ENCODE measurements around the gene IL4R. TPM values are rescaled to one million over a fixed set of nuclear protein-coding genes. Genes with fewer than 3 reads are reported as not detected.
"Not testable (repeated sequence)": the region's sequence is repeated elsewhere in the genome, so short reads cannot be mapped to it uniquely, and the experiment has no call there.

Gene IL4R
- 100 to 1,000 TPM; 155 to 190 TPM for total RNA-seq

DNA sequence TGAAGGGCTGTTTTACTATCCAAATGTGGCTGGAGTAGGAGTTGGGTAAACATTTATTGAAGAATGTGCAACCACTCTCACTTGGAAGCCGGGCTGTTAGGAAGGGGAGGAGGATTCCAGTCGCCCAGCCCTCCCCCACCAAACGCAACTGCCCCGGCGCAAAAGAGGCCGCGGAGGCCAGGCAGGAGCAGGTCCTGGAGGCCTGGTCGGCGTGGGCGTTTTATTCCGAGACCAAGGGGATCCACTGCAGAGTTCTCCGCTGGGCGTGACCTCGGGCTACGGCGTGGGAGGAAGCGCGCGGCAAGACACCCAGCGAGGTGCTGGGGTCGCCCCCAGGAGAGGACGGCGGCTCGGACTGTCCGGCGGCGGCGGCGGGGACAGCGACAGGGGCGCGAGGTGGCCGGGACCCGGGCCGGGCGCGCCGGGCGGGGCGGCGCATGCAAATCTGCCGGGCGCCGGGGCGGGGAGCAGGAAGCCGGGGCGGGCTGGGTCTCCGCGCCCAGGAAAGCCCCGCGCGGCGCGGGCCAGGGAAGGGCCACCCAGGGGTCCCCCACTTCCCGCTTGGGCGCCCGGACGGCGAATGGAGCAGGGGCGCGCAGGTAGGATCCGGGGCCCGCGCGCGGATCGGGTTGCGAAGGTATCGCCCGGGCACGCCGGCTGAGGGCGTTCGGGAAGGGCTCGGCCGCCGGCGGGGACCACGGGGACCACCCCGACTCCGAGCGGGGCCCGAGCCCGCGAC, at the start of gene IL4R:
Gene IL4R (plus strand): TSS at position 553 of the 739 bp plus-strand sequence. CDS start 26,230 bp downstream, outside the sequence.
- Mint-ChIP-seq H3K4me1 (peaks cover 41% of the 10 kb centered on the region), H3K27me3 (no peaks in the 10 kb centered on the region), H3K36me3 (peaks cover 33% of the 10 kb centered on the region), H3K9me3 (ENCODE audit: low read depth) (no peaks in the 10 kb centered on the region), H3K27ac (peak within 1 kb of the TSS; percentile 94), H3K4me3 (peak within 1 kb of the TSS; percentile 94)
- CTCF ChIA-PET: no interaction called here
- ATAC-seq (peak; percentile 52), DNase-seq (peak; percentile 69)

DNA sequence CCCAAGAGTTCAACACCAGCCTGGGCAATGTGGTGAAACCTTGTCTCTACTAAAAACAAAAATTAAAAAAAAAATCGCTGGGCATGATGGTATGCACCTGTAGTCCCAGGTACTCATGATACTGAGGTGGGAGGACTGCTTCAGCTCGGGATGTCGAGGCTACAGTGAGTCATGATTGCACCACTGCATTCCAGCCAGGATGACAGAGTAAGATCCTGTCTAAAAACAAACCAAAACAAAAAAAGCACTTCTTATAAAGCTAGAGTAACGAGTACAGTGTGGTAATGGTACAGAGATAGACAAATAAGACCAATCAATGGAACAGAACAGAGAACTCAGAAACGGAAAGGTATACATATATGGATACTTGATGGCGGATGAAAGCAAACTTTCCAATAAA, 49.6 kb upstream of the IL4R start:
- DNase-seq: peak; percentile 29
- H3K4me3 Mint-ChIP-seq: no peak overlapping the region
- no peaks in the 10 kb centered on the region for H3K27me3 Mint-ChIP-seq
- no peaks in the 10 kb centered on the region for H3K9me3 Mint-ChIP-seq (ENCODE audit: low read depth)
- no peak overlapping the region for H3K27ac Mint-ChIP-seq
- CTCF ChIA-PET: interaction anchor here (1.2 kb wide), 2 partner anchors 15 to 28 kb away, joined by 3 to 4 read pairs; no protein-coding TSS in a partner anchor
- ATAC-seq: no peak
- H3K36me3 Mint-ChIP-seq: peaks cover 46% of the 10 kb centered on the region
- peaks cover 50% of the 10 kb centered on the region for H3K4me1 Mint-ChIP-seq

DNA sequence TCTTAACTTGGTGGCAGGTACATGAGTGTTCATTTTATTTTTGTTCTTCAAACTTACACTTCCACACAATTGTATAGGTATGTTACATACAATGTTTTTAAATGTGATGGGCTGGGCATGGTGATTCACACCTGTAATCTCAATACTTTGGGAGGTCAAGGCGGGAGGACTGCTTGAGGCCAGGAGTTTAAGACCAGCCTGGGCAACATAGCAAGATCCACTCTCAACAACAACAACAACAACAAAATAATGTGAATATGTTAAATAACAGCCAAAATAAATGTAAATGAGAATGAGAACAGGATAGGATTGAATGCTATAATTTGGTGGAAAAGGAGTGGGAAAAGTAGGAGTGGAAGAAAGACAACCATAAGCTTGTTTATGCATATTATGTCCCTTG, 47.8 kb upstream of the IL4R start:
- Mint-ChIP-seq H3K9me3 (ENCODE audit: low read depth) (no peaks in the 10 kb centered on the region), H3K36me3 (peaks cover 43% of the 10 kb centered on the region), H3K27me3 (no peaks in the 10 kb centered on the region), H3K4me1 (peaks cover 65% of the 10 kb centered on the region), H3K4me3 (no peak overlapping the region), H3K27ac (peak overlapping the region; percentile 35)
- DNase-seq: peak; percentile 7
- no peak for ATAC-seq
- CTCF ChIA-PET: no interaction called here

DNA sequence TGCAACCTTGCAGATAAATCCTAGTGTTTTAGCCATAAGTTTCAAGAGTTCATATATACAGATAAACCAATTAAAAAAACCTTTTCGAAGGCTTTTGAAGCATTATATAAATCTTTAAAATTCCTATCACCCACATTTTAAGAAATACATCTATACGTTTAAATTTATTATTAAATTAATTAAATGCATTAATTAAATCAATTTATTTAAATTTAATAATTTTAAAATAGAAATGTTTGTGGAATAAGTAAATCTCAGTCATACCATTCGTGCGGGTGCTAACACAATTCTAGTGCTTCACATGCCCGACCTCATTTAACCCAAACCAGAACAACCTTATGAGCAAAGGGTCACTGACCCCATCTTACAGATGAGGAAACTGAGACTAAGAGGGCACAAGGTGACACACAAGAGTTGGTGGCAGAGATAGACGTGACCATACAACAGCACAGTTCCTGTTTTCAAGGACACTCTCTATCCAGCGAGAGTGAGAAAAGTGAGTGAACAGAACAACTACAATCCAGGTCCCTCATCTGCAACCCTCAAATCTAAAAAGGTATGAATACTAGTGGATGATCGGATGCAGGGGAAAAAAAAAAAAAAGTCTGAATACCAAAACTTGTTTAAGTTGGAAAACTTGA, 46.6 kb upstream of the IL4R start:
- Mint-ChIP-seq H3K4me3 (peak overlapping the region; percentile 83), H3K36me3 (peaks cover 43% of the 10 kb centered on the region), H3K27ac (peak overlapping the region; percentile 28), H3K27me3 (no peaks in the 10 kb centered on the region), H3K9me3 (ENCODE audit: low read depth) (no peaks in the 10 kb centered on the region), H3K4me1 (peaks cover 72% of the 10 kb centered on the region)
- ATAC-seq (no peak), DNase-seq (peak; percentile 18)
- CTCF ChIA-PET: interaction anchor here (0.7 to 3.0 kb wide), 3 partner anchors 15 to 183 kb away, joined by 3 to 20 read pairs (median 4); no protein-coding TSS in a partner anchor

DNA sequence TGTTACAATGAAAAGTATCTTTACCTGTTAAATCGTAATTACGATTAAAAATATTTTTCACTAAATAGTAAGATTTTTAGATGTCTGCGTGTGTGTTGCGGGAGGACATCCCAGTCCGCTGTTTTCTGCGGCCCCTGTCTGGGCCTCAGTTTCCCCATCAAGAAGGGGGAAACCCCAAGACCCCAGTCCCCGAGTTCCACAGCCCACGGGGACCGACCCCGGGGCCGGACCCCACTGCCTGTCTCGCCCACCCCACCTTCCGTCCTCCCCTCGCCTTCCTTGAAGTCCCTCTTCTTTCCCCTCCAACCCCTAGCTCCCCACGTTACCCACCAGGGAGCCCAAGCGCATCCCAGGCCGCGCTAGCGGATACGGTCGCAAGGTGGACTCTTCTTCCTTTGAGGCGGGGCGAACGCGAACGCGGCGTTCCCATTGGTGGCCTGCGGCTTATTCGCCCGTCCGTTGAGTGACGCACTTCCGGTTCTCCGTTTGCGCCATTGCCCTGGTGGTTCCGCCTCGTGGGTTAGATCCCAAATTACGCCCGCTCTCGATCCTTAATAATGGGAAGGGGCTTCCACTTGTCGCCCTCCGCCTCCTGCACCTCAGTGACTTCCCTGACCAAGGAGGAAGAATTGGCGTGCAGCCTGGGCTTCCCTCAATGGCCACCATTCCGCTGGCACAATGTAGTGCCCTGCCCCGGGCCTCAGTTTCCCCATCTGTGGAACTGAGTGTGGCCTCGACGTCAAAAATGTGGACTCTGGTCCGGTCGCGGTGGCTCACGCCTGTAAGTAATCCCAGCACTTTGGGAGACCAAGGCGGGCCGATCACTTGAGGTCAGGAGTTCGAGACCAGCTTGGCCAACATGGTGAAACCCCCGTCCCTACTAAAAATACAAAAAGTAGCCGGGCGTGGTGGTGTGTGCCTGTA, 45.1 kb upstream of the IL4R start, which contains the start of gene NSMCE1:
Gene NSMCE1 (minus strand): TSS at position 397 of the 924 bp plus-strand sequence. CDS start 11,202 bp downstream, outside the sequence.
- CTCF ChIA-PET: interaction anchor here (0.9 to 3.0 kb wide), 9 partner anchors 8 to 87 kb away, joined by 3 to 20 read pairs (median 4); no protein-coding TSS in a partner anchor
- peaks cover 72% of the 10 kb centered on the region for H3K4me1 Mint-ChIP-seq
- H3K4me3 Mint-ChIP-seq: peak within 1 kb of the TSS; percentile 83
- peaks cover 33% of the 10 kb centered on the region for H3K36me3 Mint-ChIP-seq
- peak; percentile 98 for DNase-seq
- H3K27me3 Mint-ChIP-seq: no peaks in the 10 kb centered on the region
- H3K27ac Mint-ChIP-seq: peak within 1 kb of the TSS; percentile 96
- H3K9me3 Mint-ChIP-seq (ENCODE audit: low read depth): no peaks in the 10 kb centered on the region
- ATAC-seq: peak; percentile 100

DNA sequence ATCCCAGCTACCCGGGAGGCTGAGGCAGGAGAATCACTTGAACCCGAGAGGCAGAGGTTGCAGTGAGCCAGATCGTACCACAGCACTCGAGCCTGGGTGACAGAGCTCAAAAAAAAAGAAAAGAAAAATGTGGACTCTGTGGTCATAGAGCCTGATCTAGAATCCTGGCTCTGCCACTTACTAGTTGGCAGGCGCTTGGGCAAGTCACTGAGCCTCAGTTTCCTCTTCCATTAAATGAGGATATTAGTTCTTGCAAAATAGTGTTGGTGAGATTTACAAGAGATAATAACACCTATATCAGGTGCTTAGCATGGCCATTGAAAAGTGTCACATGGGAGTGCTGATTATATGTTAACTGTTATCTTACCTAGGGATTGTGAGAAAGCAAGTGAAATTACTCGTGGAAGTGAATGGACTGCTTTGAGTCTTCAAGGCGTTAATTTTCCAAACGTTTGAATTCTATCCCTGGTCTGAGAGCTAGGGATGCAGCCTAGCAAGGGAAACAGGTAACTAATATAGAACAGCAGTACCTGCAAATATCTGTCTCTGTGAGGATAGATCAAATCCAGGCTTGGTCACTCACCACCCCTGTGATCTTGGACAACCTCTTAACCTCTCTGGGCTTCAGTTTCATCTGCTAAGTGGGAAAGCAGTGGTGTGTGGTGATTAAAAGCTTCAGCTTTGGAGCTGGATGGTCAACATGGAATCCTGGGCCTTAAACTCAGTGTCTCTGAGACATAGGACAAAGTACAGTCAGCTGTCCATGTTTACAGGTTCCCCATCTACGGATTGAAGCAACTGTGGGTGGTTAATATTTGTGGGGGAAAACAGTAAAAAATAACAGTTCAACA, 44.2 kb upstream of the IL4R start:
- Mint-ChIP-seq H3K4me3 (peak overlapping the region; percentile 83), H3K27me3 (no peaks in the 10 kb centered on the region), H3K36me3 (peaks cover 29% of the 10 kb centered on the region), H3K4me1 (peaks cover 73% of the 10 kb centered on the region), H3K27ac (peak overlapping the region; percentile 96), H3K9me3 (ENCODE audit: low read depth) (no peaks in the 10 kb centered on the region)
- ATAC-seq (no peak), DNase-seq (peak; percentile 25)
- CTCF ChIA-PET: interaction anchor here (0.9 to 3.0 kb wide), 9 partner anchors 9 to 98 kb away, joined by 3 to 20 read pairs (median 4); no protein-coding TSS in a partner anchor

DNA sequence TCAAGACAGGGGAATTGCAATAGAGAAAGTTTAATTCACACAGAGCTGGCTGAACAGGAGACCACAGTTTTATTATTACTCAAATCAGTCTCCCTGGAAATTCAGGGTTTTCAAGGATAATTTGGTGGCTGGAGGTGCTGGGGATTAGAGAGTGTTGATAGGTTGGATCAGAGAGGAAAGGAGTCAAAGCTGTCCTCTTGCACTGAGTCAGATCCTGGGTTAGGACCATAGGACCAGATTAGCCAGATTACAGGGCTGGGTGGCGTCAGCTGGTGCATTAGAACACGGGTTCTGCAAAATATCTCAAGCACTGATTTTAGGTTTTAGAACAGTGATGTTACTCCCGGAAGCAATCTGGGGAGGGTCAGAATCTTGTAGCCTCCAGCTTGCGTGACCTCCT, 43.4 kb upstream of the IL4R start:
- Mint-ChIP-seq H3K4me3 (no peak overlapping the region), H3K4me1 (peaks cover 73% of the 10 kb centered on the region), H3K9me3 (ENCODE audit: low read depth) (no peaks in the 10 kb centered on the region), H3K36me3 (peaks cover 26% of the 10 kb centered on the region), H3K27me3 (no peaks in the 10 kb centered on the region), H3K27ac (no peak overlapping the region)
- no peak for ATAC-seq
- peak; percentile 39 for DNase-seq
- CTCF ChIA-PET: interaction anchor here (1.3 to 3.0 kb wide), 4 partner anchors 10 to 97 kb away, joined by 3 to 20 read pairs (median 4); no protein-coding TSS in a partner anchor

DNA sequence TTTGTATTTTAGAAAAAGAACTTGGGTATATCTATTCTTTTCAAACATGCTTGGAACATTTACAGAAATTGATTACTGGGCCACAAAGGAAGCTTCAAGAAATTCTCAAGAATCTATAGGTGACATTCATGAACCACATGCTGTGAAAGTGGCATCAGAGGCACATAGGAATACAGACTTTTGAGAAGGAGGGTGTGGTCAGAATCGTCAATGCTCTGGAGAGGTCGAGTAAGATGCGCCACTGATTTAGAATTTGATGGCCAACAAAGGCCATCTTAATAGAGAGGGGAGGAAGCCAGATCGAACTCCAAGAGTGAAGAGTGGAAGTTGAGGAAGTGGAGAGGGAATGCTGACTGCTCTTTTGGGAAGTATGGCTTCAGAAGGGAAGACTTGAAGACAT, 41.7 kb upstream of the IL4R start:
- Mint-ChIP-seq H3K9me3 (ENCODE audit: low read depth) (no peaks in the 10 kb centered on the region), H3K36me3 (peaks cover 18% of the 10 kb centered on the region), H3K27ac (peak overlapping the region; percentile 54), H3K4me3 (no peak overlapping the region), H3K27me3 (no peaks in the 10 kb centered on the region), H3K4me1 (peaks cover 70% of the 10 kb centered on the region)
- DNase-seq (peak; percentile 11), ATAC-seq (no peak)
- CTCF ChIA-PET: interaction anchor here (5.3 kb wide), 1 partner anchor 38 kb away, joined by 33 read pairs; no protein-coding TSS in a partner anchor

DNA sequence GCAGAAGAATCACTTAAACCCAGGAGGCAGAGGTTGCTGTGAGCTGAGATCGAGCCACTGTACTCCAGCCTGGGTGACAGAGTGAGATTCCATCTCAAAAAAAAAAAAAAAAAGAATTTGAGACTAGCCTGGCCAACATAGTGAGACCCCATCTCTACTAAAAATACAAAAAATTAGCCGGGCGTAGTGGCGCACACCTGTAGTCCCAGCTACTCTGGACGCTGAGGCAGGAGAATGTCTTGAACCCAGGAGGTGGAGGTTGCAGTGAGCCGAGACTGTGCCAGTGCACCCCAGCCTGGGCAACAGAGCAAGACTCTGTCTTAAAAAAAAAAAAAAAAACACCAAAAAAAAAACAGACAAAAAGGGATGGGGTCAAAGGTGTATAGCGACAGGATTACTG, 41.1 kb upstream of the IL4R start:
- not testable (repeated sequence) for H3K9me3 Mint-ChIP-seq (ENCODE audit: low read depth); H3K4me3 Mint-ChIP-seq; H3K27me3 Mint-ChIP-seq; DNase-seq; ATAC-seq
- peaks cover 14% of the 10 kb centered on the region for H3K36me3 Mint-ChIP-seq
- H3K27ac Mint-ChIP-seq: peak overlapping the region; percentile 90
- peaks cover 66% of the 10 kb centered on the region for H3K4me1 Mint-ChIP-seq
- CTCF ChIA-PET: interaction anchor here (5.3 kb wide), 1 partner anchor 38 kb away, joined by 33 read pairs; no protein-coding TSS in a partner anchor

DNA sequence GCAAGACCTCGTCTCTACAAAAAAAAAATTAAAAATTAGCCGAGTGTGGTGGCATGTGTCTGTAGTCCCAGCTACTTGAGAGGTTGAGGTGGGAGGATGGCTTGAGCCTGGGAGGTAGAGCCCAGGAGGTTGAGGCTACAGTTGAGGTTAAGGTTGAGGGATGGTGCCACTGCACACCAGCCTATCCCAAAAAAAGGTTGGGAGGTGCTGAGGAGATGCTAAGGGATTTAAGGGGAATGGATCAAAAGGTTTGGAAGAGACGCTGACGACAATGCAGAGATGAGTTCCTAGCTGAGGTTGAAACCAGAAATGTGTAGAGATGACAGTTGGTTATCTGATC, 40.5 kb upstream of the IL4R start:
- H3K27me3 Mint-ChIP-seq: no peaks in the 10 kb centered on the region
- H3K4me3 Mint-ChIP-seq: peak overlapping the region; percentile 6
- ATAC-seq (no peak), DNase-seq (no peak)
- CTCF ChIA-PET: interaction anchor here (0.9 to 5.3 kb wide), 5 partner anchors 11 to 104 kb away, joined by 3 to 33 read pairs (median 4); no protein-coding TSS in a partner anchor
- peaks cover 61% of the 10 kb centered on the region for H3K4me1 Mint-ChIP-seq
- H3K36me3 Mint-ChIP-seq: peaks cover 13% of the 10 kb centered on the region
- H3K27ac Mint-ChIP-seq: peak overlapping the region; percentile 90
- H3K9me3 Mint-ChIP-seq (ENCODE audit: low read depth): no peaks in the 10 kb centered on the region

DNA sequence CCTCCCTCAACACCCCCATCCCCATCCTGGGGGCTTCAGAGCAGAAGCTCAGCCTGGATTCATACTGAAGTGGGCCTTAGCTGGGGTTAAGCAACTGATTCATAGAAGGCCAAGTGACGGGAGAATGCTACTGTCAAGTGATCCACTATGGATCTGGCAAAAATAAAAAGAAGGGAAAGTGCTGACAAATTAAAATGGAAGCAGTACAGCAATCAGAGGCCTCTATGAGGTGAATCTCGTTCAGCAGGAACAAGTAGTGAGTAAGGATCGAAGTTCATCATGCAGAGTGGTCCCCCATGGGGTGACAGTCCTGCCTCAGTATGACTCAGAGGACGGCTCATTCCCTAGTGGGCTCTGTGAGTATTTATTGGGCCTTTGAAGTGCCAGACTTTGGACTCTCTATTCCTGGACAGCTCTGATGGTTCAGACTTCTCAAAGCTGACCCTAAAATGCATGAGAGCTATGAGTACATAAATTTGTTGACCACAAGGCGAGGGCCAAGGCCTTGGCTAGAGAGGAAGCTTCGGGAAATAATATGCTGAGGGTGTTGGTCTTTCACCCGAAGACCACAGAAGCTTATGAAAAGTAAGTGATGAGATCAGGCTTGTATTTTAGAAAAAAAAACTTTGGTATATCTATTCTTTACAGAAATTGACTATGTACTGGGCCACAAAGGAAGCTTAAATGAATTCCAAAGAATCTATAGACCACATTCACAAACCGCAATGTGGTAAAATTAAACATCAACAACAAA, 39.9 kb upstream of the IL4R start:
- H3K4me3 Mint-ChIP-seq: peak overlapping the region; percentile 32
- H3K36me3 Mint-ChIP-seq: peaks cover 10% of the 10 kb centered on the region
- H3K4me1 Mint-ChIP-seq: peaks cover 58% of the 10 kb centered on the region
- no peaks in the 10 kb centered on the region for H3K27me3 Mint-ChIP-seq
- H3K27ac Mint-ChIP-seq: peak overlapping the region; percentile 90
- DNase-seq: peak; percentile 68
- peak; percentile 81 for ATAC-seq
- CTCF ChIA-PET: interaction anchor here (0.7 to 5.3 kb wide), 13 partner anchors 8 to 104 kb away, joined by 3 to 33 read pairs (median 4); no protein-coding TSS in a partner anchor
- no peaks in the 10 kb centered on the region for H3K9me3 Mint-ChIP-seq (ENCODE audit: low read depth)
